Stomach (tissue), 9 donors: ENCODE measurements around the gene ZFHX3. TPM values are rescaled to one million over a fixed set of nuclear protein-coding genes. Genes with fewer than 3 reads are reported as not detected.

ENCODE experiments used
- DNase-seq, 2 donors: peaks; one replicate each; pipeline versions ENCODE4 v3.0.0 to v3.0.0-alpha.2; 2013 to 2019
- H3K27ac ChIP-seq, 5 donors: fragments of 200-600 bp in 4 of 5; sonication (generic) in 4 of 5; one replicate each; pipeline ENCODE4 v1.5.1; 2013 to 2019; ENCODE audit warnings: mild to moderate bottlenecking in 1 of 5, moderate library complexity in 1 of 5
- H3K27me3 ChIP-seq, 3 donors: fragments of 200-600 bp; sonication (generic); one replicate each; pipeline ENCODE4 v1.5.1; 2017 to 2019; ENCODE audit warnings: mixed run types in 1 of 3
- H3K36me3 ChIP-seq, 4 donors: fragments of 200-600 bp; sonication (generic); 1 replicate in 3 of 4; 2 replicates in 1 of 4; pipeline ENCODE4 v1.5.1; 2016 to 2019
- H3K4me1 ChIP-seq, 4 donors: fragments of 200-600 bp; sonication (generic); one replicate each; pipeline ENCODE4 v1.5.1; 2016 to 2019
- H3K4me3 ChIP-seq, 4 donors: fragments of 200-600 bp; sonication (generic) in 3 of 4; one replicate each; pipeline ENCODE4 v1.5.1; 2016 to 2019; ENCODE audit warnings: mild to moderate bottlenecking in 1 of 4
- H3K9me3 ChIP-seq, 4 donors: fragments of 200-600 bp; sonication (generic); one replicate each; pipeline ENCODE4 v1.5.1; 2016 to 2019
- EP300 ChIP-seq: sonication (generic); formaldehyde crosslinking; IDR thresholded peaks from one replicate; pipeline ENCODE4 v1.6.1; 2017; ENCODE audit warnings: antibody characterized with exemption
- POLR2A ChIP-seq, 4 donors: fragments of 450-650 bp; IDR thresholded peaks; one replicate each; pipeline ENCODE4 v1.6.1; 2016; ENCODE audit warnings: antibody characterized with exemption in 4 of 4, control low read depth in 2 of 4, mild to moderate bottlenecking in 1 of 4, moderate library complexity in 1 of 4
- POLR2AphosphoS5 ChIP-seq, 3 donors: sonication (generic); formaldehyde crosslinking; IDR thresholded peaks; one replicate each; pipeline ENCODE4 v1.6.1; 2016; ENCODE audit warnings: antibody characterized with exemption in 3 of 3
- WGBS, 5 donors: extraction: QIAGEN DNeasy Blood & Tissue Kit in 3 of 5; methylation state at CpG; one replicate each; pipeline versions ENCODE4 v1.1.5 to v1.1.7; 2013 to 2018; 5-methylcytosine and 5-hydroxymethylcytosine counted together
- intact Hi-C: fragments of 100-400 bp; cut with DNase I; formaldehyde crosslinking; loops from one replicate; pipeline ENCODE4 v1.15.1; 2023; ENCODE audit warnings: low total_unique reads
- polyA plus RNA-seq, 3 donors: library from polyadenylated mRNA; stranded (reverse); fragments of 200-250 nt; gene quantifications; one replicate each; pipeline ENCODE4 v1.2.3, GENCODE V29; 2013
- total RNA-seq, 5 donors: library from RNA; depleted of rRNA; stranded (reverse); fragments of >200 nt; gene quantifications; one replicate each; pipeline versions ENCODE4 v1.1.0 to v1.2.3, GENCODE V29; 2014 to 2016
- TF ChIP-seq, protein P1 (sequence below), 7 experiments: fragments of 450-650 bp in 4 of 7; fragments of 200-600 bp in 3 of 7; sonication (generic) in 3 of 7; IDR thresholded peaks; one replicate each; pipeline ENCODE4 v1.5.1; 2016 to 2019; ENCODE audit warnings: antibody characterized with exemption in 7 of 7, control low read depth in 2 of 7, mild to moderate bottlenecking in 1 of 7
- donor health status: healthy with polysubstance abuse.
- donor health status: Bipolar disorder and iron deficiency.
- donor health status: healthy.

The ZFHX3 gene
- total and polyA plus RNA-seq, 8 donors: 1.1 to 27.5 (median 11.8) TPM

DNA sequence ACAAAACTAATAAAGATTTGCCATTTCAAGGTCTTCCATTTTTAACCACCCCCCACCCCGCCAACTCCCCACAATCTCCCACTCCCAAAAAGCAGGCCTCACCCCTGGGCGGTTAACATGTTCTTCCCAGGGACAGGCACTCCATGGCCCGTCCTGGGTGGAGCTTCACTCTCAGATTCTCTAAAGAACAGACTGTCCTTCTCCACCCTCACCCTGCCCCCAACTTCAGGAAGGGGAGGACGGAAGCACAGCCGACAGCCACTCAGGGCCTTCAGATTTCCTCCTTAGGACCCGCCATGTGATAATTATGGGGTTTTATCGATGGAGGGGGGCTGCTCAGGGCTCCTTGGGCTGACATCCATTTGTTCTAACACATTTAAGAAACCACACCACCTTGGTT lies 61.9 kb downstream of the ZFHX3 start:
- H3K36me3 ChIP-seq: no peaks in the 10 kb centered on the region
- no peaks in the 10 kb centered on the region for H3K9me3 ChIP-seq
- peak overlapping the region in 4 of 5 donors; percentile 66 to 87 (median 72) for H3K27ac ChIP-seq
- H3K4me1 ChIP-seq: peaks cover 41 to 79% (median 60%) of the 10 kb centered on the region in 4 donors
- no peak for DNase-seq
- no peak overlapping the region for H3K4me3 ChIP-seq
- TF ChIP-seq POLR2AphosphoS5 (IDR thresholded peaks at IDR 0.05) (peak in 1 of 3 donors; percentile 19), EP300 (peak; percentile 25), POLR2A (IDR thresholded peaks at IDR 0.05) (no peak)
- WGBS, 5 donors: 63 to 82% (median 66%) methylated on average over 7 of the region's 7 CpGs
- H3K27me3 ChIP-seq: no peaks in the 10 kb centered on the region
- intact Hi-C loops: no loop called here

DNA sequence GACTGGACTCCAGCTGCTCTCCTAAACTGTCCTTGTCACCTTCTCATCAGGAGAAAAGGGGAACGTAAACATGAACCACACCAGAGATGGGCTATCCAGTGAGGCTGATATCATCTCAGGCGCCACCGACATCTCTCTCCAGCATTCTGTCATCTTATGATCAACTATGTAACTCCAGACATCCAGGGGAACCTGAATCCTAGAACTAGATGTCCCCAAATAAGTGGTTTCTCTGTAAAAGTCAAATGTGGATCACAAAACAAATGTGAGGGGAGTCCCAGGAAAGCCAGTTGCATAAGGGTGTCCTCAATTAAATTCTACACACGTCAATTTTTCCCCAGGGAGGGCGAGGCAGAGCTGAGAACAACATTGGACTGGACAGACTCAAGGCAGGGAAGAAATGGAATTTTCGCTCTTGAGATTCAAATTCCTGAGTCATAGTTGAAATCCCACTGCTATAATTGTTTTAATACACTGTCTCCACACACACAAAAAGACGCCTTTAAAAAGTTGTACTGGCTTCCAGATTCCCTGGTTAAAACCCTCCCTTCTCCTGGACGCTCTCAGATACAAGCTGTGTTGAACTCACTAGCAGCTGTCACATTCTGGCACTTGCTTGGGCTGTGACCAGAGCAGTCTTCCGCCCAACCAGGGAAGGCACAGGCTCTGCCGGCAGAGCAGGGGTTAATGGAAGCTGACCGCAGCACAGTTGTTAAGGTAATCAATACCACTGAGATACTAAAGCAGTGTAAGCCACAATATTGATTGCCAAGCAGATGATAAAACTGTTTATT lies 62.6 kb downstream of the ZFHX3 start:
- Histone ChIP-seq H3K9me3 (no peaks in the 10 kb centered on the region), H3K4me3 (no peak overlapping the region), H3K27ac (peak overlapping the region; percentile 31 to 87 (median 67)), H3K36me3 (no peaks in the 10 kb centered on the region), H3K4me1 (peaks cover 36 to 73% (median 56%) of the 10 kb centered on the region in 4 donors), H3K27me3 (no peaks in the 10 kb centered on the region)
- DNase-seq: peak in 1 of 2 donors; percentile 72
- peak; percentile 6 to 46 (median 26) for TF ChIP-seq POLR2AphosphoS5 (IDR thresholded peaks at IDR 0.05)
- no peak for TF ChIP-seq POLR2A (IDR thresholded peaks at IDR 0.05)
- TF ChIP-seq EP300: peak; percentile 44
- TF ChIP-seq, protein P1, sequence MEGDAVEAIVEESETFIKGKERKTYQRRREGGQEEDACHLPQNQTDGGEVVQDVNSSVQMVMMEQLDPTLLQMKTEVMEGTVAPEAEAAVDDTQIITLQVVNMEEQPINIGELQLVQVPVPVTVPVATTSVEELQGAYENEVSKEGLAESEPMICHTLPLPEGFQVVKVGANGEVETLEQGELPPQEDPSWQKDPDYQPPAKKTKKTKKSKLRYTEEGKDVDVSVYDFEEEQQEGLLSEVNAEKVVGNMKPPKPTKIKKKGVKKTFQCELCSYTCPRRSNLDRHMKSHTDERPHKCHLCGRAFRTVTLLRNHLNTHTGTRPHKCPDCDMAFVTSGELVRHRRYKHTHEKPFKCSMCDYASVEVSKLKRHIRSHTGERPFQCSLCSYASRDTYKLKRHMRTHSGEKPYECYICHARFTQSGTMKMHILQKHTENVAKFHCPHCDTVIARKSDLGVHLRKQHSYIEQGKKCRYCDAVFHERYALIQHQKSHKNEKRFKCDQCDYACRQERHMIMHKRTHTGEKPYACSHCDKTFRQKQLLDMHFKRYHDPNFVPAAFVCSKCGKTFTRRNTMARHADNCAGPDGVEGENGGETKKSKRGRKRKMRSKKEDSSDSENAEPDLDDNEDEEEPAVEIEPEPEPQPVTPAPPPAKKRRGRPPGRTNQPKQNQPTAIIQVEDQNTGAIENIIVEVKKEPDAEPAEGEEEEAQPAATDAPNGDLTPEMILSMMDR (IDR thresholded peaks at IDR 0.05): no peak
- intact Hi-C loops: no loop called here
- WGBS, 5 donors: 60 to 69% (median 63%) methylated on average over 11 of the region's 11 CpGs

DNA sequence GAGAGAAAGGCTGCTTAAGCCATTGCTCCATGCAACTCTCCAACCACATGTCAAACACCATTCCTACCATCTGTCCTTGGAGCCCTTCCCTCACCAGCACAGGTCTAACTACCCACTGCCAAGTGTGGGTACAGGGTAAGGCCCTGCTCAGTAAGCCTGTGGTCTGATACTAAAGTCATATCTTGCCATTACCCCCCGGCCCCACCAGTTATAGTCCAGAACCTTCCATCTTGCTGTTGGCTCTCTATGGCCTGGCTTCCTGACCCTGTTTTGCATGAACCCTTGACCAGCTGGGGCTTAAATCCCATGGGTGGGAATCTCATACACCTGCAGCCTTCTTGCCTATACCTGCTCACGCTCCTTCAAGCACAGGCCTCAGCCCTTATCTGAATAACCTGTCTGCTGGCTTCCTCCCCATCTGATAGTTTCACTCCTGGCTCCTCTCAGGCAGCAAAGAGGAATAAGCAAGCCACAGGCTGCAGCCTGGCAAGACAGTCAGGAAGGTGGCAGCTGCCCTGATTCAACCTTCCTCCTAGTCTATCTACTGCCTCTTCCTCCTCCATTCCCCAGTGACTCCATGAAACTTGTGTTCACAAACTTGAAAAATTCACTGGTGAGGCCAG lies 64.1 kb downstream of the ZFHX3 start:
- Histone ChIP-seq H3K4me3 (no peak overlapping the region), H3K9me3 (no peaks in the 10 kb centered on the region), H3K27me3 (no peaks in the 10 kb centered on the region), H3K36me3 (no peaks in the 10 kb centered on the region), H3K27ac (peak overlapping the region in 2 of 5 donors; percentile 5 to 87), H3K4me1 (peaks cover 23 to 70% (median 46%) of the 10 kb centered on the region in 4 donors)
- intact Hi-C loops: no loop called here
- 46 to 70% (median 57%) methylated on average over 2 of the region's 2 CpGs for WGBS, 5 donors
- TF ChIP-seq, protein P1 (IDR thresholded peaks at IDR 0.05): no peak
- TF ChIP-seq POLR2A (IDR thresholded peaks at IDR 0.05): no peak
- no peak for TF ChIP-seq EP300
- no peak for TF ChIP-seq POLR2AphosphoS5 (IDR thresholded peaks at IDR 0.05)
- DNase-seq: peak in 1 of 2 donors; percentile 54

DNA sequence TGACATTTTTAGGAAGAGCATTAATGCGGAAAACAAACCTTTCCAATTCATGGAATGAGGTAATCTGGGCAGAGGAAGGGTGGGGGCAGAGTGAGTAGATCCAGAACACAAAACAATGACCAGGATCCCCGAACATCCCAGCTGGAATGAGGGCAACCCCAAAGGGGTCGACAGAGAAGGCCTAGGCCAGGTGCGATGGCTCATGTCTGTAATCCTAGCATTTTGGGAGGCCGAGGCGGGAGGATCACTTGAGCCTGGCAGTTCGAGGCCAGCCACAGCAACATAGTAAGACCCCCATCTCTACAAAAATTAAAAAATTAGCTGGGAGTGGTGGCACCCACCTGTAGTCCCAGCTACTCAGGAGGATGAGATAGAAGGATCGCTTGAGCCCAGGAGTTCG lies 64.7 kb downstream of the ZFHX3 start:
- H3K4me1 ChIP-seq: peaks cover 19 to 64% (median 47%) of the 10 kb centered on the region in 4 donors
- no peak for DNase-seq
- 87 to 97% (median 91%) methylated on average over 9 of the region's 9 CpGs for WGBS, 5 donors

More for the DNA sequence above, 64.7 kb downstream of the ZFHX3 start:
- no peak overlapping the region for H3K4me3 ChIP-seq
- no peaks in the 10 kb centered on the region for H3K9me3 ChIP-seq
- intact Hi-C loops: no loop called here
- H3K36me3 ChIP-seq: no peaks in the 10 kb centered on the region
- no peak overlapping the region for H3K27ac ChIP-seq
- TF ChIP-seq POLR2A (IDR thresholded peaks at IDR 0.05): no peak
- TF ChIP-seq EP300: no peak
- TF ChIP-seq POLR2AphosphoS5 (IDR thresholded peaks at IDR 0.05): no peak
- TF ChIP-seq, protein P1 (IDR thresholded peaks at IDR 0.05): no peak
- H3K27me3 ChIP-seq: no peaks in the 10 kb centered on the region
